ENCODE measurements around the gene TMC3.
"Not testable (repeated sequence)": the region's sequence is repeated elsewhere in the genome, so short reads cannot be mapped to it uniquely, and the experiment has no call there.

The TMC3 gene

DNA sequence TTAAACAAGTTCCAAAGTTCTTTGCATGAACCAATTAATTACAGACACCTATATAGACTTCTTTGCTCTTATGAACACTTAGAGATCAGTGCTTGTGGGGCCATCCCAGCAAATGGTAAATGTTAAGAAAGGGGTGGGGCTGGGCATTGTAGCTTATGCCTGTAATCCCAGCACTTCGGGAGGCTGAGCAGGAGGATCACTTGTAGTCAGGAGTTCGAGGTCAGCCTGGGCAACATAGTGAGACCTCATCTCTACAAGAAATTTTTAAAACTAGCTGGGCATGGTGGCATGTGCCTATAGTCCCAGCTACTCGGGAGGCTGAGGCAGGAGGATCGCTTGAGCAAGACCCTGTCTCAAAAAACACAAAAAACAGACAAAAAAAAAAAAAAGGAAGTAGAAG, 30.6 kb downstream of the TMC3 start:
- DNase-seq: no peak

GRCh38 chr15:81341351-81341750, 32.7 kb downstream of the TMC3 start:
- DNase-seq: no peak

GRCh38 chr15:81339851-81340250, 34.2 kb downstream of the TMC3 start:
- DNase-seq: no peak

DNA sequence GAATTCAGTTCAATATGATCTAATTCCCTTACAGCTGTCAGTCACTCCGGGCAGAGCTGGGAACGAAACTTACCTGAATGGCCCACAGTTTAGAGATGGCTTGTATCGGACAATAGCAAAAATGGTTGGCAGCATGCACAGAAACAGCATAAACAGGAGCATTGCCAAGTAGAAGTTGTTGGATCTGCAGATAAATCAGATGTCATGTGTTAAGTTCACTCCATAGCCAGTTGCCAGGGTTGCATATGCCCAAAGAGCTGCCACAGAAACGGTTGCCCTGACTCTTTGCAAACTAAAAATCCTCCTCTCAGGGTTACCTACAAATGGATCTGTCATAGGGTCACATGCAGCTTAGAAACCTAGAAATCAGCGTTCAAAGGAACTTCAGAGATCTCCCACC, 34.7 kb downstream of the TMC3 start:
- DNase-seq: no peak

- DNase-seq: no peak
These were observed 35.6 kb downstream of the TMC3 start for GRCh38 chr15:81338170-81339007.

DNA sequence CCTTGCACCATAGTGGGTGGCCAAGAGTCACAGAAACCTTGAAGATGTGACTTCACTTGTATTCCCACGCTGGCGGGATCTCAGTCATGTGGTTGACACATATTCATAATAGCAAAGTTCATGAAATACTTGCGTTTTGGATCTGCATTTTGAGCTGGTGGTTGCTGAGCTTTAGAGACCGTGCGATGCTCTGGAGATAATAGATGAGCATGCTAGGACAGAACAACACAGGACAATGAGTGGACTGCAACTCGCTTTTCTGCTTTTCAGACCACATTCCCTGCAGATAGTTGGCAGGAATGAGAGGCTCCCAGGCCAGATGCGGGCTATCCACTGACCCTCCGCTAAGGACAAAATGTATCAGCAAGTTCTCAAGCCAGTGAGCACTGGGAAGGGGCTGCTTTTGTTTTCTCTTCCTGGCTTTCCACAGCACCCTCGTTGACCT, 36.3 kb downstream of the TMC3 start:
- peak; percentile 33 for DNase-seq

DNA sequence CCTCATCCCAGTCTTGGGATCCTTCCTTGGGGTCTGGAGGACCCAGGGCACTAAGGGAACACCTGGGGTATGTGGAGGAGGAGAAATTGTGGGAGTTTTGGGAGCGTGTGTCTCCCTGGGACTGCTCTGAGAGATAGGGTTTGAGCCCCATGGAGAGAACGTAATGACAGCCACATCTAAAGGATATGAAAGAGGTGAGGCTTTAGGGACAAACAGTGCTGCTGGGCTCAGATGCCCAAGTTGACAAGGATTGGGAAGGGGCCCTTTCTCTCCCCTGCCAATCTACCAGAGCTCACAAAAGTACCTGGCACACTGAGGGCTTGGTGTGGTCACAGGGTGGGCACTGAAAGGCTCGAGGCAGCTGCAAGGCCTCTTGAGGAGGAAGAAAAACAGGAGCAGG, 36.8 kb downstream of the TMC3 start:
- no peak for DNase-seq

DNA sequence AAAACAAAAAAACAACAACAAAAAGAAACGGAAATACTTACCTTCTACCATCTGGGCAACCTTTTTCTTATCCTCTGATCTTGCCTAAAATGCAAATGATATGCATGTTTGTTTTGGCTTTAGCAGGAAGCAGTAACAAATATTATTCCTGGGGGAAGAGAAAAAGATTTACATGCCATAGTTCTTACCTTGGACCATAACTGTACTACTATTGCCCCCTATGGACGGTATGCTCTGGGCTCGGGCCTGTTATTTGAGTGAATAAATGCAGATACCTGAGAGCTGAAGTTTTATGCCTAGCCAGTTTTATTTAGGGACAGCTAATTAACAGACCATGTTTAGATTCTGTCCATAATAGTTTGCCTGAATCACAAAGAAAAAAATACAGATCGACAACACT, 37.4 kb downstream of the TMC3 start:
- DNase-seq: peak; percentile 45

DNA sequence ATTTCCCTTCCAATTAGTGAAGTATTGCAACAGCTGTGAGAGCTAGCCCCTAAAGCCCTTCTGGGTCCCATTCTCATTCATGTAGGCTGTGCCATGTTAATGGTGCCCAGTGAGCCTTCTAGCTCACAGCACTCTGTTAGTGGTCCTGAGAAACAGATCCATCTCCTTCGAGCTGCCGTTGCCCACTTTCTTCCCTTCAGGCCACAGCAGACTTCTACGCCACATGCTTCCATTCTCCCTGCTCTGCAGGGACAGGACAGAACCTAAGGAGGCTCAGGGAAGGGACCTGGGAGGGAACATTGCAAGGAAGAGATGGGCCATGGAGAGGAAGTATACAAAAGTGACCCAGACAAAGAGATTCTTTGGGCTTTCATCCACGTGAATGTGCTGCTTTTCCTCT, 38.4 kb downstream of the TMC3 start:
- no peak for DNase-seq

- DNase-seq: no peak
These were observed 39.1 kb downstream of the TMC3 start for GRCh38 chr15:81334768-81335435.

DNA sequence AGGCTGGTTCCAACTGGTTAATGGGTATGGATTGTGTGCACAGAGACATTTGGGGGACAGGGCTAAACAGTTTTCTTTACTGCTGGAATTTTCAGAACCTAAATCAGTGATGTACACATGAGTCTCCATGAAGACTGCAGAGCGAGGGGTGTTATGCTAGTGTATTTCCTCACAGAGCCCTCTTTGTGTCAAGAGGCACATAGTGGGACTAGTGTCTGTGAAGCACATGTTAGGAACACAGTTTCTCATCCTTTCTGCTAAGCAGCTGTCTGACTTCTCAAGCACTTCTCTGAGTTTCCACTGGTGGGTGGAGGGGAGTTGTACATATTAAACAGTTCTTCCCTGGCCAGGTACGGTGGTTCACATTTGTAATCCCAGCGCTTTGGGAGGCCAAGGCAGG, 40.6 kb downstream of the TMC3 start:
- DNase-seq: no peak

DNA sequence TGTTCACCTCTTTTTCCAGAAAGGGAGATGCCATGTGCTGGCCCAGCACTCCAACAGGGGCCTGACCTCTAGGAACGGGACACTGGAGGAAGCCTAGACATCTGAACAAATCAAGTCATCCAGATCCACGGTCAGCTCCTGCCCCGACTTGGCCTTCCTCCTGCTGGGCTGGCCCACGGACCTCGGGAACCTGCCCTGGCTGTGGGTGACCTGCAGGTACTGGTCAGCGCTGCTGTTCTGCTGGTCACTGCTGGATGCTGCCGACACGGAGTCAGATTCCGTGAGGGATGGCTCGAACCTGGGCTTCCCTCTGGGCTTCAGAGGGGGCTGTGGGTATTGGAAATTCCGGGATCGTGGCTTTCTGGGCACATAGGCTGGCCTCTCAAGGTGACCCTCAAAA, 41.7 kb downstream of the TMC3 start:
- no peak for DNase-seq

DNA sequence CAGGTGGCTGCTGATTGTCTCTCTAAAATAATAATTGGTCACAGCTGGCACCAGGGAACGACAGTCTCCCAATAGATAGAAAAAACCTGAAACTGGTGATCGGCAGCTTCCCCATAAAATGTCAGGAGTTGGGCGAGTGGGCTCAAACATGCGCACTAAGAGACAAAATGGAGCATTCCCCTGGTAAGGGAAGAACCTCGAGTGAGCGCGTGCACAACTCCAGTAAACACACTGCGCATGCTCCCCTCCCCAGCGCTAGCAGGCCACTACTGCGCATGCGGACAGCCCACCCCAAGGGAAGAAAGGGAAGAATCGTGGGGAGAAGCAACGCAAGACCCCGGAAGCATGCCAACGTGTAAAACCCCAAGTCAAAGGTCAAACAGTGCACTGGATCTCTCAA, 42.4 kb downstream of the TMC3 start:
- DNase-seq: no peak

DNA sequence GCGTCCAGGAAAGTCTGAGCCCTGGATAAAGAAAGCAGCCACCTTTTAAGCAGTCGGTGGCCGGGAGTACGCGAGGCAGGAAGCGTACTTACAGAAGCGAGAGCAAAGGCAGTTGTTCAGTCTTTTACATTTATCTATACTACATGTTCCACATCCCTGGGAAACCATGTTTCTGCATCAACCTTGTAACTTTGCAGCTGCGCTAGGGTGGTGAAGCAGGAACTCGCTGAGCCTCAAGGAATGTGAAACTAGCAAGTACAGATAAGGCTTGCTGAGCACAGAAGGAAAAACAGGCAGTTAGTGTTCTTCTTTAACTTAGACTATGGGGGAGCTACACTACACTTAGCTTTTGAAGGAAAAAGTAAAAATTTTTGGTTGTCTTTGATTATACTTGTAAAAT, 42.9 kb downstream of the TMC3 start:
- not testable (repeated sequence) for DNase-seq

DNA sequence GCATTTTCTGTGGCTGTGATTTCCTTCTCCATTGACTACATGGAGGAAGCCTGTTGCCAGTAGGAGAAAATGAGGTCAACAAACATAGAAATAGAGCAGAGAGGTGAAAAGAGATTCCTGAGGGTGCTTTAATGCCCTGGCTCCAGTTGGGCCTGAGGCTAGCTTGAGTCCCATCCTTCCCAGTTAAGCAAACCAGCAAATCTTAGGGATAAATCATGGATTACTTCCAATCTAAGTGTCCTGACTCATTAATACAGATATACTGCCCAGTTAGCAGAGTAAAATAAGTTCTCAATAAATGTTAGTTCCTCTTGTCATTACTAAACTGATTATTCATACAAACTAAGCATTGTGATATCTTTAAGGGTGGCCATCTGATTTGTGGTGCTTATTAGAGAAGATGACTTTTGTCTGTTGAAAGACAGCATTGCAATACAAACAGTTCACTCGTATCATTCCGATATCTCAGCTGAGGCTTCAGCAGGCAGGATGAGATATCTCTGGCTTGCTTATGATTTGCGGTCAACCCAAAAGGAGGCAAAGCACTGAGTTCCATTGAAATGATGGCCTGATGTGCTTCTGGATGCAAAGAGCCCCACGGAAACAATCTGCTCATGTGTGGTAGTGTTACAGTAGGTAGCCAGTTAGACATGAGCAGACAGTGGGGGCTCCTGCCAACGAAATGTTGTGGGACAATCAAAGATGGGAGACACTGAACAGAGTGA, 43.5 kb downstream of the TMC3 start:
- DNase-seq: no peak

DNA sequence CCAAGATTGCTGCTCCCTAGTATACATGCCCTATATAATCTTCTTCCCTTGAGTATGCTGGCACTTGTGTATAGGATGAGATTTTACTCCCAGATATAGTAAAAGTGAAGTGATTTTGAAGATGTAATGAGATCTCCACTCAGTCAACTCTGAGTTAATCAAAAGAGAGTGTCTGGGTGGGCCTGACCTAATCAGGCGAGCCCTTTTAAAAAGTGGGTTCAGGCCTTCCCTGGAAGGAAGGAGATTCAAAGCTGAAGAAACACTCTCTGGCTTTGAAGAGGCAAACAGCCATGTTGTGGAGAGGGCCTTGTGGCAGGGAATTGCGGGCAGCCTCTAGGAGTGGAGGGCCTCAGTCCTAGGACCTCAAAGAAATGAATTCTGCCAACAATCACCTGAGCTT, 44.6 kb downstream of the TMC3 start:
- no peak for DNase-seq

DNA sequence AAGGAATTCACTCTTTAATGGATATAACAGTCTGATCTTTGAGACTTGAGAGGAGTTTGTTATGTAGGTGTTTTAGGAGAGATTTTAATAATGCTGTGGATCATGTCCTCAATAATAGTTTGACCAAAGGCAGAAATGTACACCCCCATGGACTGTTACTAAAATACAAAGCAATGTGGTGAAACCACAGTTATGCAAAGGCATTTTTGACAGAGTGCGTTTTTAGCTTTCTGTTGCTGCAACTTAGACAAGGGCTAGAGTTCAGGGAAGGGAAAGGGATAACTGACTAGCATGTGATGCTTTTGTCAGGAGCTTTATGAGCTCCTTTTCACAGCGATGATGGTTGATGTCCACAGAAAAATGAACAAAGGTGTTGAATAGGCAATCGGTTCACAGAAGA, 46.5 kb downstream of the TMC3 start:
- DNase-seq: no peak

GRCh38 chr15:81326466-81327212, 47.4 kb downstream of the TMC3 start:
- DNase-seq: no peak

DNA sequence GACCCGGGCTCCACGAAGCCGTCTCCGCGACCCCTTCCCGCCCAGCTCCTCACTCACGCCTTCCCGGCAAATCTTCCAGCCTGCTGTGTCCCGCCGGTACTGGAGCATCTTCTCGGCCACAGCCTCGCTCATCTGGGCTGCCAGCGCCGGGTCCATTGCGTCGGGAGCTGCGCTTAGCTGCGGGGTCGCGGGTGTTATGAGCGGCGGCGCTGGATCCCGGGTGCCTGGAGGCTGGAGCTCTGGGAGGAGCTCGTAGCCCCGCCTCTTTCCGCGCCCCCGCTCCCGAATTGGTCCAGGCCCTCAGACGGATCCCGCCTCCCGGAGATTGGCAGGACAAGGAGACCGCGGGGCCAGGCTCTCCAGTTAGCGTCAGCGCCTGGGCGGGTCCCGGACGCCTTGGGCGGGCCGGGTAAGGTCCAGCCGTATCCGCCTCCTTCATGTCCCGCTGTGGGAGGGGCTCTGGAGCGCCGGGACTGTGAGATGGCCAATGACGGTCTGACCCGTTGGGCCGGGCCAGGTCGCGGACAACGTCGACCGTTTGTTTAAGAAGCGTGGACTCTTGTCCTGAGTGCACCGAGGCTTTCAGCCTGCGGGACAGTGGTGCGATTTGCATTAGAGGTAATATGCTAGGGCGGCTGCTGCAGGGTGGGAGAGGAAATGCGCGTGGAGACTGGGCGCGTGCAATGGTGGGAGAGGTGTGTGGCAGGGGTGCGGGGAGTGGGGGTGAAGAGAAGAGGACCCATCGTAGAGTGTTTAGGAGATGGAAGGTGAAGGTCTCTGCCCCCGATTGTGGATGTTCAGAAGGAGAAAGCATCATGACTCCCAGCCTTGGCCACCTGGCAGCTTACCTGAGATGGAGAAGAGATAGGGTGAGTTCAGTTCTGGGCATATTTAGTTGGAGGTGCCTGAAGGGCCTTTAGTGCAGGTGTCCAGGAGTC, 49.8 kb downstream of the TMC3 start, which contains the start of gene STARD5:
Gene STARD5 (minus strand): TSS at position 198 of the 938 bp plus-strand sequence. CDS start 42 bp downstream, at position 156.
- DNase-seq: peak; percentile 99

- no peak for DNase-seq
These were observed 50.5 kb downstream of the TMC3 start for GRCh38 chr15:81323559-81323943.

DNA sequence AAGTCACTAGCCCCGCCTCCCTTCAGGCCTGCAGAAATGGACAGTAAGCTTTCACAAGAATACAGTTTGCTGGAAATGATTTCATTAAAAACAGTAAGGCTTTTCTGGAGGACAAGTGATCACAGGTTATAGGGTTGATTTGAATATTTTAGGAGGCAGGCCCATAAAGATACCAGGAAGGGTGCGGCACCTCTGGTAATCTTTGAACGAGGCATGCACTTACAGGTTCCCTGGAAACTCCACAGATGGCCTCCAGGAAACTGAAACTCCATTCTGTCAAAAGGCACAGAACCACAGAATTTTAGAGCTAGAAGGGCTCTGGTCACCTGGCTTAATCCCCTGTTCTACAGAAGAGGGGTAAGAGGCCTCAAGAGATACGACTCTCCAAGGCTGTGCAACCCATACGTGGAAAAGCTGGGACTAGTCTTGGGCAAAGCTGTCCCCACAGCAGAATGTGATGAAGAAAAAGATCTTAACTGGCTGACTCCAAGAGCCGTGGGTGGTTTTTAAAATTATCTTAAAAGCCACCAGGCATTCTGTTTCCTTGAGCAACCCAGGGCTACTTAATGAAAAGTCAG, 51.2 kb downstream of the TMC3 start:
- no peak for DNase-seq
